COR-L47 (cell line): Measurements from ENCODE around the gene SLC16A4.

ENCODE experiments used
- DNase-seq: peaks from one replicate; lab custom pipeline; 2025; lab: John Stamatoyannopoulos, UW

Gene SLC16A4

DNA sequence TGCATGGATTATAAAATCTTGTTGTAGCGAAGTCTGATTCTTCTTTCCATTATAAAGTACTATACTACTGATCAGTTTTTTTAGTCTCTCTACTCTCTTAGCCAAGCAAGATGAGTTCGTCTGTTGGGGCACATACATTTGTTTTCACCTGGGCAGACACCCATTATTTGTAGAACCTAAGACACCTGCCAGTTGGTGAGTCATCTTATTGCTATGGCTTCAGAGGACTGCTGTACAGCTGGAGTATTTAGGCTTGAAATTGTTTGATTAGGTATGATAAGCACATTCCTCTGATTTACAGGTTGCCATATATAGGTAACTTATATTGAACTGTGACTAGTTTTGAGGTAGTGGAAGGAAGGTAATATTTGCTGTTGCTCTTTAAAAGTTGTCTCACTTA, 34.4 kb downstream of the SLC16A4 start:
- no peak for DNase-seq

DNA sequence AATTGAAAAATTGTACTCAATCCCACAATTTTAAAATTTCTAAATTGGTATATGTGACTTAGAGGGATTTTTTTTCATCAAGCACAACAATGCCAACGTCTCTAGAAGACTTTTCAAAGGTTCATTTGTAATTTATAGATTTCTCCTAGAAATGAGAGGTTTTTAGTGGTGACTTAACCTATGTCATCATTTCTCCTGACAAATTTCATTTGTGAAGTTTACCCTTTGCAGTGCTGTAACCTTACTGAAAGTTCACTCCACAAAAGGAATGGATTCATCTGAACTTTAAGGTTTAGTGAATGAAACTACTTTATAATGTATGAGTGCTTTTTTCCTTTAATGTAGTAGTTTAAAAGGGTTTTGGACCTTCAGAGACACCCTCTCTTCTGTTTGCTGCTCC, 35.5 kb downstream of the SLC16A4 start:
- no peak for DNase-seq

DNA sequence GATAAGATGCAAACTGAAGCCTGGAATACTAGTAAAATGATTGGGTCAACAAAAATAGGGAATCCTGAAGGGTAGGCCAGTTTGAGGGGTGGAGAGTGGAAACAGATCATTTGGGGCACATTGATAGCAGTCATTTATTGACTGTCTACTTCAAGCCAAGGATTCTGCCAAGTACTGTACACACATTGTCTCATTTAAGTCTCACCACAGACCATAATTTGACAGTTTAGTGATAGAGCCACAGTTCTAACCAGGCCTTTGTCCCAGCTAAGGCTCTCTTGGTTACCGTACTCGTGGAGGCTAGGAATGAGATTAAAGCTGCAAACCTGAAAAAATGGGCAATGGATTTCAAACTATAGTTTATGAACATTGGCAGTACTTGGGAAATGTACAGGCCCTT, 40.5 kb downstream of the SLC16A4 start:
- DNase-seq: no peak

DNA sequence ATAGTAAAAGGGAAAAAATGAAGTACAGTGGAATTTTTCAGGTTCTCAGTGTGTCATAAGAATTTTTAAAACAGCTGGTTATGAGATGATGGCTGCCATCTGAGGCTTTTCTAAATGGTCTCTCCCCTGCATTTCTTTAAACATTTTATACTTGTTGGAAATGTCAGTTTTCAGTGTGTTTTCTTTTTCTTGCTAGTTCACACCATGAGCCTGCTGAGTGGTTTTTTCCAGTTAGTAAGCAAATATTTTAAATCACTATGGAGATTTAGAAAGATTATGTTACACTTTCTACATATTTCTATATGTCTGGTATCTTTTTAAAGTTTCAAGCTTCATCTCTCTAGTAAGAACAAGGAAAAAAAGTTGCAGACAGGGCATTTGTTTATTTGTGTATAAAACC, 42.1 kb downstream of the SLC16A4 start:
- no peak for DNase-seq

DNA sequence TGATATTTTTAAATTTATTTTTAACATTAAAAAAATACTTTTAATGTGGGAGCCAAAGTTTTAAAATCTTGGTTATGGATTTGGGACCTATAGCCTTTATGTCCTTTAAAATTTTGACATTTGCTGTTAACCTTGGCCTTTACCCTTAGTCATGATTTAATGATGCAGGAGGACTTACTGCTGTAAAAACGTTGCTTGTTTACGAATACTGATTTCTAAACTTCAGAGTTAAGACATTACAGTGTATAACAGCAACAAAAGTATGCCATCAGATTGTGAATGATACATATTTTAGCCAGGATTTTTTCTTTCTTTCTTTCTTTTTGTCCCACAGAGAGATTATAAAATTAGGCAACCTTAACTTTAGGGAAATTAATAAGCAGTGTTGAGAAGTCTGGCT, 42.8 kb downstream of the SLC16A4 start:
- no peak for DNase-seq

DNA sequence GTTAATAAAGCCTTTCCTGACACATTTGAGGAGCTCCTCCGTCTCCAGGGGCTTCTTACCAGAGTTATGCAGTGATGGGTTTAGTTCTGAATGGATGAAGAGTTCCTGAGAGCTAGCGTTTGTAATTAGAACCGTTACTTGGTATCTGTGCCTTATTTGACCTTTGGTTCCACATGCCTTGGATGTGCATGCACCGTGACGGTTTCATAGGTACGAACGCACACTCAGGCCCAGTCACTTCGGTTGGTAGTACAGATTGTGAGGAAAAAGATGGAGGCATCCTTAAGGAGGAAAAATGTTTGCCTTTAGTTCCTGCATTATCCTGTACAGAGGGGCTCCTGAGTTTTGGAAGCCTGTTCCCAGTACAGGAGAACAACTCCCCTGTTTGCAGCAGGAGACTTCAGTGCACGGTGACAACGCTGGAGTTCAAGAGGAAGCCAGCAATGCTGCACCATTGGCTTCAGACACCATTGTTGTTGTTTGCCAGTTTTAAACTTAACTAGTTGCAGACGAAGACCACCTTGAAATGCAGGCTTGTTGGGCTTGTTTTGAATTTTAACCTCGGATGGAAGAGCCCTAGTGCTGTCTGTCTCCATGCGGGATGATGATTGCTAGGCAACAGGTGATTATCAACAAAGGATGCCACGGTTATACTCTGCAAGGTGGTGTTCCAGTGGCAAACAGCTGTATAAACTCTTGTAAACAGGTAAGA, 43.5 kb downstream of the SLC16A4 start:
- DNase-seq: no peak

DNA sequence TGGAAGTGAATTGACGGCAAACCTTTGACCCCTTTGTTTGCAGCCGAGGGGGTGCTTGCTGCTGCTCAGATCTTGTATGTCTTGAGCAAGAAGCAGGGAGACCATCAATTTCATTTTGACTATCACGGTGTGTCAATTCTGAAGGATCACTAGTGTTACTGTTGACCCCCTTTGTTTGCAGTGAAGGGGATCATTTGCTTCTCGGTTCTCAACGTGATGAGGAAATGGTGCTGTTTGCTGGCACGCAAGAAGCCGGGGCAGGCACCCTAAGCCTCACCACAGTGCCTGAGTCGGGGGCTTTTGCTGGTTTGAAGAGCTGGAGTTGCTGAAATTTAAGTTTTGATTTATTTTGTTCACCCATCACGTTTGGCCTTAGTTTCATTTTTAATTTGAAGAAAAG, 44.1 kb downstream of the SLC16A4 start:
- no peak for DNase-seq

DNA sequence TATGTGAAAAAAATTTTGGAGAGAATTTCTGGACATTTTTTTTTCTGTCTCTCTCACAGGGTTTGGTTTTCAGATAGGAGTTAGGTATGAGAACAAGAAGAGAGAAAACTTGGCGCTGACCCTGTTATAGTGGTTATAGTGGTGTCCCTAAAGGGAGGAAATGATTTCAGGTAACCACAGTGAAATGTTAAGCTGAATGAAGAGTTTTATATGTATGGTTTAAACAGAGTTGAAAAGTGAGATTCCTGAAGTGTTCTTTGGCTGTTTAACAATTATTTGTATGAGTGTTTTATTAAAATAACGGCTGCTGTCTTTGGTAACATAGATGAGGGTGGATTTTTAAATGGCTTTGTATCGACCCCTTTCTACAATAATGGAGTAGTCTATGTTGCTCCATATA, 45.3 kb downstream of the SLC16A4 start:
- DNase-seq: no peak

DNA sequence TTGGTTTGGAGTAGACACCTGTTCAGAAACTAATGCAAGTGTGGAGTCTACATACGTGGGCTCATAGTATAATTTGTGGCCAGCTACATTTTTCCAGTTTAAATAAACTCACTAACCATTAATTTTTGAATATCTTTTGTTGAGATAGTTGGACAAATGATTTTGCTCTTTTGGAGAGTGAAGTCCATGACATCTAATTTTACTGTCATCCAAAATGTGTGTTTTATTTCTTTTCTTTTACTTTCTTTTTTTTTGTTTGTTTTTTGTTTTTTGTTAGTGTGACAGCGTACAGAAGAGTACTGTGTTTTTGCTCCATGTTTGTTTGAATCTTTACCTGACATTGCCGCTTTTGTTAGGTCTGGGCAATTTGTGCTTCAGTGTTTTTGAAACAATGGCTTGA, 46.7 kb downstream of the SLC16A4 start:
- no peak for DNase-seq

DNA sequence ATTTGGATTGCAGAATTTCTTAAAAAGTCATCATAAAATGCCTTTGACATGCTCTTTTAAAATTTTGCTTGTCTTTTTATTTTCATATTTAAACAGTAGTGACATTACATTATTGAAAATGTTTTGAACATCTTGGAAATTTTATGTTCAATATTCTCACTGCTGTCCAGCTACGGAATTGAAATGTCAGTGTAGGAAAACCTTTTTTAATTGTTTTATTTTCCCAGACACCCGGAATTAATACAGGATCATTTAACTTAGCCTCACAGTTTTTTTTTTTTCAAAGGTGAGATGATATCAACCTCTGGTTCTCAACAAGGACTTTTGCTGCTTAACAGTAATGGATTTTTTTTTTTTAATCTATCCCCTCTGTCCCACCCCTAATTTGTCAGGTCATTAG, 47.6 kb downstream of the SLC16A4 start:
- no peak for DNase-seq

DNA sequence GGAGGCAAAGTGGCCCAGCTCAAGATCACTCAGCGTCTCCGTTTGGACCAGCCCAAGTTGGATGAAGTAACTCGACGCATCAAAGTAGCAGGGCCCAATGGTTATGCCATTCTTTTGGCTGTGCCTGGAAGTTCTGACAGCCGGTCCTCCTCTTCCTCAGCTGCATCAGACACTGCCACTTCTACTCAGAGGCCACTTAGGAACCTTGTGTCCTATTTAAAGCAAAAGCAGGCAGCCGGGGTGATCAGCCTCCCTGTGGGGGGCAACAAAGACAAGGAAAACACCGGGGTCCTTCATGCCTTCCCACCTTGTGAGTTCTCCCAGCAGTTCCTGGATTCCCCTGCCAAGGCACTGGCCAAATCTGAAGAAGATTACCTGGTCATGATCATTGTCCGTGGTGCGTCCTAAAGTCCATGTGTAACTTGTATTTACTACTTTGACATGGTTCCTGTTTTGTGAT, 48.9 kb downstream of the SLC16A4 start:
- no peak for DNase-seq

DNA sequence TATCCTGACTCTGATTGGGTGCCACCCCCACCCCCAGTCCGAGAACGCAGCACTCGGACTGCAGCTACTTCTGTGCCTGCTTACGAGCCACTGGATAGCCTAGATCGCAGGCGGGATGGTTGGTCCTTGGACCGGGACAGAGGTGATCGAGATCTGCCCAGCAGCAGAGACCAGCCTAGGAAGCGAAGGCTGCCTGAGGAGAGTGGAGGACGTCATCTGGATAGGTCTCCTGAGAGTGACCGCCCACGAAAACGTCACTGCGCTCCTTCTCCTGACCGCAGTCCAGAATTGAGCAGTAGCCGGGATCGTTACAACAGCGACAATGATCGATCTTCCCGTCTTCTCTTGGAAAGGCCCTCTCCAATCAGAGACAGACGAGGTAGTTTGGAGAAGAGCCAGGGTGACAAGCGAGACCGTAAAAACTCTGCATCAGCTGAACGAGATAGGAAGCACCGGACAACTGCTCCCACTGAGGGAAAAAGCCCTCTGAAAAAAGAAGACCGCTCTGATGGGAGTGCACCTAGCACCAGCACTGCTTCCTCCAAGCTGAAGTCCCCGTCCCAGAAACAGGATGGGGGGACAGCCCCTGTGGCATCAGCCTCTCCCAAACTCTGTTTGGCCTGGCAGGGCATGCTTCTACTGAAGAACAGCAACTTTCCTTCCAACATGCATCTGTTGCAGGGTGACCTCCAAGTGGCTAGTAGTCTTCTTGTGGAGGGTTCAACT, 49.5 kb downstream of the SLC16A4 start:
- DNase-seq: no peak

DNA sequence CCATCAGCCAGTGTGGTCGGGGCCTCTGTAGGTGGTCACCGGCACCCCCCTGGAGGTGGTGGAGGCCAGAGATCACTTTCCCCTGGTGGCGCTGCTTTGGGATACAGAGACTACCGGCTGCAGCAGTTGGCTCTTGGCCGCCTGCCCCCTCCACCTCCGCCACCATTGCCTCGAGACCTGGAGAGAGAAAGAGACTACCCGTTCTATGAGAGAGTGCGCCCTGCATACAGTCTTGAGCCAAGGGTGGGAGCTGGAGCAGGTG, 50.7 kb downstream of the SLC16A4 start:
- DNase-seq: no peak

DNA sequence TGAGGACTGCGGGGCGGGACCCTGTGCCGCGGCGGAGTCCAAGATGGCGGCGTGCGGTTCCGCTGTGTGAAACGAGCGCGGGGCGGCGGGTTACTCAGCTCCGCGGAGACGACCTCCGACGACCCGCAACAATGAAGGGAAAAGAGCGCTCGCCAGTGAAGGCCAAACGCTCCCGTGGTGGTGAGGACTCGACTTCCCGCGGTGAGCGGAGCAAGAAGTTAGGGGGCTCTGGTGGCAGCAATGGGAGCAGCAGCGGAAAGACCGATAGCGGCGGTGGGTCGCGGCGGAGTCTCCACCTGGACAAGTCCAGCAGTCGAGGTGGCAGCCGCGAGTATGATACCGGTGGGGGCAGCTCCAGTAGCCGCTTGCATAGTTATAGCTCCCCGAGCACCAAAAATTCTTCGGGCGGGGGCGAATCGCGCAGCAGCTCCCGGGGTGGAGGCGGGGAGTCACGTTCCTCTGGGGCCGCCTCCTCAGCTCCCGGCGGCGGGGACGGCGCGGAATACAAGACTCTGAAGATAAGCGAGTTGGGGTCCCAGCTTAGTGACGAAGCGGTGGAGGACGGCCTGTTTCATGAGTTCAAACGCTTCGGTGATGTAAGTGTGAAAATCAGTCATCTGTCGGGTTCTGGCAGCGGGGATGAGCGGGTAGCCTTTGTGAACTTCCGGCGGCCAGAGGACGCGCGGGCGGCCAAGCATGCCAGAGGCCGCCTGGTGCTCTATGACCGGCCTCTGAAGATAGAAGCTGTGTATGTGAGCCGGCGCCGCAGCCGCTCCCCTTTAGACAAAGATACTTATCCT, 51.2 kb downstream of the SLC16A4 start:
- no peak for DNase-seq

DNA sequence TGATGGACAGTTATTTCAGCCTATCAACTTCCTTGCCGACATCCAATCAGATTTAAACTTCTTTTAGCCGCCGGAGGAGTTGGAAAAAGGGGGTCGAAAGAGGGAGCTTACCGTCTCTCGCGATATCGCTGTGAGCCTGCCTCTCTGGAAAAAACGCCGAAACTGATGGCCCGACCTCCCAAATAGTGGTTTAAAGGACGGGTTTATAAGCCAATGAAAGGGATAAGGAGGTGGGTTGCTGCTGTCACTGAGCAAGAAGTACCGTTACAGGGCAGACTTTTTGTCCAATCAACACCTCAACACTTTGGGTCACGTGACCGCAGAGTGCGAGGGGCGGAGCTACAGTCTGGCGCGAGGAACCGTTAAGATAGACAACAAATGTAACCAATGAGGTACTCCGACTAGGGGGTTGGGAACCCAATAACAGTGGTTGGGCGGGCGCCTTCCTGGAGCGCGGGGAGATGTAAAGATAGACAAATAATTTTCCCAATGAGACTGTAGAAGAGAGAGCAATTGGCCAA, 51.9 kb downstream of the SLC16A4 start, which contains the start of gene RBM15:
Gene RBM15 (plus strand): TSS at position 492 of the 521 bp plus-strand sequence. CDS start 29 bp downstream, at position 521.
- peak; percentile 100 for DNase-seq

DNA sequence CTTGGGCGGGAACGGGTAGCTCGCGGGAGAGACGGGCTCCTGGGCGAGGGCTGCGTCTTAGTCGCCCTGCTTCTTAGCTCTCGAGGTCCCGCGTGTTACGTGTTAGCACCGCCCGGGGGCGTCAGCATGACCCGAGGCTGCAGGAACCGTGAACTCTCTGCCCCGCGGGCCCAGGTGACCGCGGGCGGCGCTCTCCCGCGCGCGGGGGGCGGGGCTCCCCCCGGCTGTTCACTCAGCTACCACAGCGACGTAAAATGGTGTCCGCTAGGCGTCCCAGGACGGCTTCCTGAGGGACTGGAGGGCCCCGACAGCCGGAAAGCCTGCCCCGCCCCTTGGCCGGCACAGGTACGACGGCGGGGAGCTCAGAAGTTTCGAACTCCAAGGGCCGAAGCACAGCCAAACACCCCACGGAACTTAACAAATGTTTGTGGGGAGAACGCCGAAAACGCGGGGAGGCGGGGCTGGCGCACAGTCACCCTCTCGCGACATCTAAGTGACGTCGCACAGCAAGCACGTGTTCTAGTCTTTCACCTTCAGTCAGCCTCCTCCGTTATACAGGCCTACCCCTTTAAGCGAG, 52.4 kb downstream of the SLC16A4 start:
- peak; percentile 89 for DNase-seq

DNA sequence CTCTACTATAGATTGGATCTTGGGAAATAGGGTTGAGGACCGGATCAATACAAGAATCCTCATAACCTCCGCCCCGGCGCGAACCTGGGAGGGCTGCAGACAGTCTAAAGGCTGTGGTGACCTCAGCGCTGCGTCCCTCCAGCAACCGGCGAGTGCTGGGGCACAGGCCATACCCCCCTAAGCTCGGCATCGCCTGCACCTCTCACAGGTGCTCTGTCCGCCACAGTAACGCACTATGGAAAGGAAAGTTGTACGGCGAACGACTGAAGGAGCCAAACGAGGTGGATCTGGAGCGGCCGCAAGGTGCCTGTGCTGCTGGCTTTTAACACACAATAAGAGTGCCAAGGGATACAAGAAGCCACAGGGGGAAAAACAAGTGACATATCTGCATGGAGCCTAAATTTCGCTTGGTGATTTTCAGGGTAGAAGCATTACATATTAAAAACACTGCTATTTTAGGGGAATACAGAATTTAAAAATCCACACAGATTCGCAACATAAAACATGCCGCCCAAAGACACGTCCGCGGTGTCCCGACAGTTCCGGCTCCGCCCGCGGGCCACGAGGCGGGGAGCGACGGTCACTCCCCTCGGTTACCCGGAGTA, 53.0 kb downstream of the SLC16A4 start:
- peak; percentile 37 for DNase-seq

DNA sequence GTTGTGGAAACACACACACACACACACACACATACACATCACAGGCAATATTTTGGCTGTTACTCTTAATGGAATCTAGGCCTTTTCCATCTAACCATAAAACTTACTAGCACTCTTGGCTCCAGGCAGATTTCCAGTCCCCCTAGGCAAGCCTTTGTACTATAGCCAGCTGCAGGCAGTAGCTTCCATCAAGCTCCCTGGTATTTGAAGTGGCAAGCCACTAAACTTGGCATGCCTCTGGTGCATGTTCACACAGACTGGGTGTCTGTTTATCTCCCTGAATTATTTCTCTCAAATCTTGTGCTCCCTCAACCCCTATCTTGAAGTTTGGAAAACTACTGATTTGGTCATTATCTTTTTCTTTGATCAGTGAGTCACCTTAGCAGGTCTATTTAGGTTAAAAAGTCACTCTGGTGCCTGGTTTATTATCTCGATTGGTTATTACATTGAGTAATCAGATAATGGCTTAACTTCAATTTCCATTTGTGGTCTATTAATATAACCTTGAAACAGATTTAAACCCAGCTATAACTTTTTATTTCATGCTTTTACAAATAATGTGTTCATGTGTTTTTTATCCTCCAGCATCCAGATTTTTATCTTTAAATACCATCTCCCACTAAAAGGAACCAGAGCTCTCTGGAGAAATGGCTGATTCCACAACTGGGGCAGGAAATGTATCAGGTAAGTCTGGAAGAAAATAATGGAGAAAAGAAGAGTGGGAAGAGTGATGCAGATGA, 54.4 kb downstream of the SLC16A4 start:
- no peak for DNase-seq

DNA sequence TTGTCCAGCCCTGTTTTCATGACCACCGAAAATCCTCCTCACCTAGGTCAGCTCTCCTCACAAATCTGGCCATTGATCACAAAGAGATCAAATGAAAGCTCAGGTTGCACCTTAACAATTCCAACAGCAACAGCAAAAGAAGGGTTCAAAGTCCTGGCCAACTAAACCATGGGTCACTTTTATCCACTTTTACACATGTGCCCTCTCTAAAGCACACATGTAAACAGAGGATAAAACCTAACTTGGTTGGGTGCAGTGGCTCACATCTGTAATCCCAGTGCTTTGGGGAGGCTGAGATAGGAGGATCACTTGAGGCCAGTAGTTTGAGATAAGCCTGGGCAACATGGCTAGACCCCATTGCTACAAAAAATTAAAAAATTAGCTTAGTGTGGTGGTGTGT, 55.6 kb downstream of the SLC16A4 start:
- no peak for DNase-seq

DNA sequence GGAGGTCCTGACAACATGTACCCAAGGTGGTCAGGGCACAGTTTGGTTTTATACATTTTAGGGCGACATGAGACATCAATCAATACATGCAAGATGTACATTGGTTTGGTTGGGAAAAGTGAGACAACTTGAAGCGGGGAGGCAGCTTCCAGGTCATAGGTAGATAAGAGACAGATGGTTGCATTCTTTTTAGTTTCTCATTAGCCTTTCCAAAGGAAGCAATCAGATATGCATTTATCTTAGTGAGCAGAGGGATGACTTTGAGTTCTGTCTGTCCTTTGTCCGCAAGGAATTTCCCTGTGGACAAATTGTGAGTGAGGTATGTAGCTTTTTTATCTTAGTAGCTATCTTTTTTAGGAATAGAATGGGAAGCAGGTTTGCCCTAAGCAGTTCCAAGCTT, 62.1 kb downstream of the SLC16A4 start:
- no peak for DNase-seq

DNA sequence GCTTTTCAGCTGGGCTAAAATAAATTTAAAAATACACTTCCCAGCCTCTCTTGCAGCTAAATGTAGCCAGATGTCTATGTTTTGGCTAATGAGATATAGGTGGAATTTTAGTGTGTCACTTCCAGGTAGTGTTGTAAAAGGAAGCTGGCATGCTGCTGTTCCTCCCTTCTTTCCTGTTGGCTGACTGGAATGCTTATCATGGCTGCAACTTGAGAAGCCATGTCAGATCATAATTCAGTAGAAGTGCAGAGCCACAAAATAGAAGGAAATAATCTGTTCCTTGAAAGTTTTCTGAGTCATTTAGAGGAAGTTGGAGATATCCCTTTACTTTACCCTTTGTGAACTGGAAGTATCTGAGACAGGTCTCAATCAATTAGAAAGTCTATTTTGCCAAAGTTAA, 62.6 kb downstream of the SLC16A4 start:
- DNase-seq: no peak
